Kidney (tissue), 14 donors: Measurements from ENCODE around the gene ATG16L1. TPM values are rescaled to one million over a fixed set of nuclear protein-coding genes. Genes with fewer than 3 reads are reported as not detected.

Source experiments
- DNase-seq, 5 donors: peaks; one replicate each; pipeline ENCODE4 v3.0.0-alpha.2; 2013 to 2020
- FAIRE-seq: peaks from 2 replicates; lab custom pipeline; 2012; peaks lifted over from hg19 to GRCh38; lab: Jason Lieb, UNC
- H3K27ac ChIP-seq, 2 donors: one replicate each; pipeline ENCODE4 v1.7.0; 2013; ENCODE audit warnings: low read depth in 2 of 2, low read length in 2 of 2, inconsistent platforms in 1 of 2
- H3K27me3 ChIP-seq: one replicate; pipeline ENCODE4 v1.7.1; 2013; ENCODE audit warnings: low read length, inconsistent platforms; ENCODE audit not compliant: control insufficient read depth, insufficient read depth
- H3K36me3 ChIP-seq, 3 donors: one replicate each; pipeline versions ENCODE4 v1.7.0 to v1.7.1; 2013; ENCODE audit warnings: low read length in 3 of 3, control low read depth in 1 of 3, inconsistent platforms in 1 of 3; ENCODE audit not compliant: insufficient read depth in 3 of 3, control insufficient read depth in 2 of 3
- H3K4me1 ChIP-seq, 3 donors: one replicate each; pipeline versions ENCODE4 v1.7.0 to v1.7.1; 2013; ENCODE audit warnings: low read length in 3 of 3, inconsistent platforms in 1 of 3, low read depth in 1 of 3; ENCODE audit not compliant: control insufficient read depth in 2 of 3, insufficient read depth in 2 of 3
- H3K4me3 ChIP-seq, 3 donors: one replicate each; pipeline versions ENCODE4 v1.7.0 to v1.8.1; 2013; ENCODE audit warnings: low read length in 3 of 3, control low read depth in 1 of 3, inconsistent platforms in 1 of 3
- H3K9ac ChIP-seq, 3 donors: one replicate each; pipeline versions ENCODE4 v1.7.0 to v1.7.1; 2013; ENCODE audit warnings: low read length in 3 of 3, control low read depth in 1 of 3, inconsistent platforms in 1 of 3
- H3K9me3 ChIP-seq, 3 donors: one replicate each; pipeline versions ENCODE4 v1.7.0 to v1.7.1; 2013; ENCODE audit warnings: low read length in 3 of 3, control low read depth in 1 of 3, inconsistent platforms in 1 of 3; ENCODE audit not compliant: control insufficient read depth in 2 of 3, insufficient read depth in 1 of 3
- CTCF ChIP-seq: IDR thresholded peaks from 3 replicates; pipeline ENCODE4 v1.5.1; 2012; ENCODE audit warnings: mild to moderate bottlenecking, moderate library complexity, borderline replicate concordance; ENCODE audit not compliant: insufficient read depth; ENCODE audit errors: extremely low read depth
- intact Hi-C: fragments of 100-400 bp; cut with DNase I; formaldehyde crosslinking; loops from one replicate; pipeline ENCODE4 v1.11.1; 2022
- polyA plus RNA-seq: library from polyadenylated mRNA; stranded (reverse); fragments of 350-450 nt; fragmentation: Illumina TruSeq; extraction: RNeasy Lipid Tissue Mini Kit (QIAGEN cat#74804); gene quantifications from one replicate; pipeline ENCODE4 v1.2.3, GENCODE V29; 2014; ENCODE audit warnings: low read depth, low replicate concordance; ENCODE audit not compliant: insufficient read depth
- total RNA-seq: library from RNA; stranded (reverse); fragmentation: NEBNext Ultra II Directional; extraction: Animal tissue kit (Norgen Biotek cat#: 25700); gene quantifications from one replicate; pipeline ENCODE4 v1.2.1, GENCODE V29; 2021
- donor health status: control.
- donor health status: control.
- donor health status: control.
- donor health status: control.
- donor health status: control.
- donor health status: DM: yes; HTN: yes; CAD: no.
- donor health status: Normal renal cell carcinoma (clear cell type).

ATG16L1 gene
- total and polyA plus RNA-seq, 2 donors from 2014 or later = 11.7 to 30.8 TPM

- no peak for DNase-seq
- H3K36me3 ChIP-seq = no peaks in the 10 kb centered on the region
- no peak for TF ChIP-seq CTCF
- H3K9me3 ChIP-seq = no peaks in the 10 kb centered on the region
- intact Hi-C loops = no loop called here
- no peak overlapping the region for H3K9ac ChIP-seq
- H3K27ac ChIP-seq = no peak overlapping the region
- no peaks in the 10 kb centered on the region for H3K27me3 ChIP-seq
- H3K4me1 ChIP-seq = no peaks in the 10 kb centered on the region
- no peak overlapping the region for H3K4me3 ChIP-seq
- no peak for FAIRE-seq
Observed at GRCh38 chr2:233234996-233235395, 16.5 kb upstream of the ATG16L1 start.

DNA sequence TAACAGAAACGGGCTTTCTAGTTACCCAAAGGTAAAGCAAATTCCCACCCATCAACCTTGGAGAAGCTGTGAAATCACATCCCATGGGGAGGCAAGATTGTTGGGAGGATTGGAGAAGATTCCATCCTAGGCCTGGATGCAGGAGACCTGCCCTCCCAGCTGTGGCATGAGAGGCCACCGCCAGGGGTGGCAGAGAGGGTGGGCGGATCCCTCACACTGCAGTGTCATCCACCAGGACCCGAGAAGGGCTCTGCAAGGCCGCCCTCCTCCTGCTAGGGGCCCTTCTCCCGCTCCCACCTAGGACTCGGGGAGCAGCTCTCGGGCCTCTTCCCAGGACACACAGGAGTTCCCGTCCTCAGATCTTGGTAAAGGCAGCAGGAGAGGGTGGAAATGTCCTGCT, 15.5 kb upstream of the ATG16L1 start:
- H3K9ac ChIP-seq = no peak overlapping the region
- DNase-seq (no peak), FAIRE-seq (no peak)
- H3K4me3 ChIP-seq = no peak overlapping the region
- no peaks in the 10 kb centered on the region for H3K4me1 ChIP-seq
- intact Hi-C loops = no loop called here
- TF ChIP-seq CTCF = no peak
- H3K36me3 ChIP-seq = no peaks in the 10 kb centered on the region
- no peak overlapping the region for H3K27ac ChIP-seq
- H3K9me3 ChIP-seq = no peaks in the 10 kb centered on the region
- H3K27me3 ChIP-seq = no peaks in the 10 kb centered on the region

DNA sequence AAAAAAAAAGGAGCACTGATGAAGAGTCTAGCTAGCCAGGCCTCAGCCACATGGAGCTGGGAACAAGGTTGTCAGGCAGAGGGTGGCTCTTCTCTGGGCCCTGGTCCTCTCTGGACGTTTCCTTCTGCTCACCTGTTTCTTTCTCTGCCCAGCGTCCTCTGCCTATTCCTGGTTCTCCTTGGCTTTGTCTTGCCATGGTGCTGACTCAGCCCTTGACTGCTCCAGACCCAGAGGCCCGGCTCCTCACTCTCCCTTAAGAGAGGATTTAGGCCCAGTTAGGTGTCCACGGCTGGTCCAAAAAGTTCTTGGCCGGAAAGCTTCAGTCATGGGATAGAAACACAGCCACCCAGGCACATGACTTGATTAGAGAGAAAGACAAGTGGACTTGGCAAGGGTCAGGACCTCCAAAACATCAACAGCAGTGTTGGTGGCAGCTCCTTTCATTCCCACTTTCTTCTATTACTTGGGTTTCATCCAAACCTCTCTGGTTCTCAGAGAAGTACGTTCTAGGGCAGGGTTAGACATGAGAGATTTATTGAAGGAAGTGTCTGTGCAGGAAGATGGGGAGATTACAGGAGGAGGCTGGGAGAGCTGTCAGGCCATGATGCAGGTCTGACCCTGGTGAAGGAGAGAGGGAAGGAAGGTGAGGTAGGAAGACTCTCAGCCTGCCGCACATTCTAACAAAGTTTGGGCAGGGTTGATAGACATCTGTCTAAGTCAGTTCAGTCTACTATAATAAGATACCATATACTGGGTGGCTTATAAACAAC, 14.5 kb upstream of the ATG16L1 start:
- no peaks in the 10 kb centered on the region for H3K9me3 ChIP-seq
- FAIRE-seq (no peak), DNase-seq (no peak)
- no peak overlapping the region for H3K4me3 ChIP-seq
- H3K27ac ChIP-seq = no peak overlapping the region
- H3K9ac ChIP-seq = no peak overlapping the region
- intact Hi-C loops = no loop called here
- no peak for TF ChIP-seq CTCF
- H3K4me1 ChIP-seq = no peaks in the 10 kb centered on the region
- no peaks in the 10 kb centered on the region for H3K36me3 ChIP-seq
- H3K27me3 ChIP-seq = no peaks in the 10 kb centered on the region
